GM23338 (cell line): Measurements from ENCODE around the gene POU3F1. TPM values are rescaled to one million over a fixed set of nuclear protein-coding genes. Genes with fewer than 3 reads are reported as not detected.
A peak's percentile ranks its signal among the peaks of the same experiment; 100 is the strongest.

ENCODE experiments used
- ATAC-seq: fragments of 200-7000 bp; cut with Tn5 transposase; 3 replicates; pipeline ENCODE4 v1.9.1; 2020
- DNase-seq: peaks from one replicate; pipeline ENCODE4 v3.0.0-alpha.2; 2015; ENCODE audit warnings: low spot score
- H2AFZ ChIP-seq: fragments of 200-600 bp; sonication (generic); 2 replicates; pipeline ENCODE4 v1.8.0; 2016; ENCODE audit warnings: antibody characterized with exemption, mild to moderate bottlenecking, moderate library complexity
- H3F3A ChIP-seq: fragments of 200-600 bp; sonication (generic); replicated peaks from 2 replicates; pipeline ENCODE4 v1.8.0; 2017; ENCODE audit warnings: antibody characterized with exemption, mixed run types, low read depth
- H3K27ac ChIP-seq: fragments of 200-600 bp; sonication (generic); 2 replicates; pipeline ENCODE4 v1.6.1; 2016; ENCODE audit warnings: low read depth
- H3K27me3 ChIP-seq: fragments of 200-600 bp; sonication (generic); 2 replicates; pipeline ENCODE4 v1.8.0; 2016; ENCODE audit warnings: mild to moderate bottlenecking, mixed run types, moderate library complexity; ENCODE audit not compliant: insufficient read depth
- H3K36me3 ChIP-seq: fragments of 200-600 bp; sonication (generic); 2 replicates; pipeline ENCODE4 v1.8.0; 2016; ENCODE audit warnings: mild to moderate bottlenecking; ENCODE audit not compliant: insufficient read depth
- H3K4me1 ChIP-seq: fragments of 200-600 bp; sonication (generic); 2 replicates; pipeline ENCODE4 v1.8.0; 2016; ENCODE audit warnings: mild to moderate bottlenecking, moderate library complexity; ENCODE audit not compliant: insufficient read depth
- H3K4me2 ChIP-seq: fragments of 200-600 bp; sonication (generic); 2 replicates; pipeline ENCODE4 v1.7.1; 2017; ENCODE audit warnings: mixed run types
- H3K4me3 ChIP-seq: fragments of 200-600 bp; sonication (generic); 2 replicates; pipeline ENCODE4 v1.6.1; 2016; ENCODE audit warnings: mixed run types
- H3K79me2 ChIP-seq: fragments of 200-600 bp; sonication (generic); replicated peaks from 2 replicates; pipeline ENCODE4 v1.8.0; 2017; ENCODE audit warnings: mild to moderate bottlenecking; ENCODE audit not compliant: insufficient read depth
- H3K9me2 ChIP-seq: fragments of 200-600 bp; sonication (generic); 2 replicates; pipeline ENCODE4 v1.8.0; 2017; ENCODE audit not compliant: insufficient read depth
- H4K20me1 ChIP-seq: fragments of 200-600 bp; sonication (generic); replicated peaks from 2 replicates; pipeline ENCODE4 v1.8.0; 2017; ENCODE audit warnings: mild to moderate bottlenecking; ENCODE audit not compliant: insufficient read depth
- H3K27ac Mint-ChIP-seq: 2 replicates; pipeline ENCODE4 v1.8.0; 2020; ENCODE audit warnings: inconsistent platforms, mild to moderate bottlenecking, moderate library complexity, mixed read lengths
- H3K27me3 Mint-ChIP-seq: 3 replicates; pipeline ENCODE4 v1.8.0; 2022; ENCODE audit warnings: low read depth, mild to moderate bottlenecking, moderate library complexity, mixed read lengths, inconsistent platforms; ENCODE audit not compliant: insufficient read depth, poor library complexity
- H3K36me3 Mint-ChIP-seq: 3 replicates; pipeline ENCODE4 v1.8.0; 2021; ENCODE audit warnings: low read depth, mild to moderate bottlenecking, inconsistent platforms, moderate library complexity, mixed read lengths
- H3K4me1 Mint-ChIP-seq: 3 replicates; pipeline ENCODE4 v1.8.0; 2020; ENCODE audit warnings: mild to moderate bottlenecking, inconsistent platforms, mixed read lengths
- H3K4me3 Mint-ChIP-seq: 3 replicates; pipeline ENCODE4 v1.8.0; 2021; ENCODE audit warnings: moderate library complexity, mild to moderate bottlenecking, inconsistent platforms, mixed read lengths
- H3K9me3 Mint-ChIP-seq: 3 replicates; pipeline ENCODE4 v1.8.0; 2020; ENCODE audit warnings: moderate library complexity, mild to moderate bottlenecking, inconsistent platforms, mixed read lengths
- POLR2AphosphoS5 ChIP-seq: IDR thresholded peaks from 2 replicates; pipeline ENCODE4 v1.6.1; 2016; ENCODE audit warnings: antibody characterized with exemption, low read depth
- REST ChIP-seq: IDR thresholded peaks from one replicate; pipeline ENCODE4 v1.6.1; 2018; ENCODE audit warnings: antibody characterized with exemption; ENCODE audit not compliant: unreplicated experiment
- polyA plus RNA-seq: library from polyadenylated mRNA; unstranded; fragments of >200 nt; fragmentation: Nextera tagmentation; extraction: Ambion mirVana; gene quantifications from 2 replicates; pipeline ENCODE4 v1.2.1, GENCODE V29; 2016
- total RNA-seq: library from RNA; depleted of rRNA; stranded (reverse); fragments of >200 nt; shearing (Covaris generic); gene quantifications from 2 replicates; pipeline ENCODE4 v1.2.3, GENCODE V29; 2014
- TF ChIP-seq, protein P1 (sequence below): fragments of 250-450 bp; sonication (Bioruptor Pico); IDR thresholded peaks from 2 replicates; pipeline ENCODE4 v1.5.0; 2020; ENCODE audit warnings: mild to moderate bottlenecking, moderate library complexity

The POU3F1 gene
- total and polyA plus RNA-seq, 2 experiments from 2014 or later: 3.6 to 11.5 TPM

- H3F3A ChIP-seq: peaks cover 27% of the 10 kb centered on the region
- peaks cover 3% of the 10 kb centered on the region; the same call in 1 of the 2 replicates for H3K36me3 ChIP-seq
- TF ChIP-seq REST (peak; percentile 4), POLR2AphosphoS5 (0 out of 2 replicates have a peak, but pooled peaks have one; percentile 3)
- TF ChIP-seq, protein P1, sequence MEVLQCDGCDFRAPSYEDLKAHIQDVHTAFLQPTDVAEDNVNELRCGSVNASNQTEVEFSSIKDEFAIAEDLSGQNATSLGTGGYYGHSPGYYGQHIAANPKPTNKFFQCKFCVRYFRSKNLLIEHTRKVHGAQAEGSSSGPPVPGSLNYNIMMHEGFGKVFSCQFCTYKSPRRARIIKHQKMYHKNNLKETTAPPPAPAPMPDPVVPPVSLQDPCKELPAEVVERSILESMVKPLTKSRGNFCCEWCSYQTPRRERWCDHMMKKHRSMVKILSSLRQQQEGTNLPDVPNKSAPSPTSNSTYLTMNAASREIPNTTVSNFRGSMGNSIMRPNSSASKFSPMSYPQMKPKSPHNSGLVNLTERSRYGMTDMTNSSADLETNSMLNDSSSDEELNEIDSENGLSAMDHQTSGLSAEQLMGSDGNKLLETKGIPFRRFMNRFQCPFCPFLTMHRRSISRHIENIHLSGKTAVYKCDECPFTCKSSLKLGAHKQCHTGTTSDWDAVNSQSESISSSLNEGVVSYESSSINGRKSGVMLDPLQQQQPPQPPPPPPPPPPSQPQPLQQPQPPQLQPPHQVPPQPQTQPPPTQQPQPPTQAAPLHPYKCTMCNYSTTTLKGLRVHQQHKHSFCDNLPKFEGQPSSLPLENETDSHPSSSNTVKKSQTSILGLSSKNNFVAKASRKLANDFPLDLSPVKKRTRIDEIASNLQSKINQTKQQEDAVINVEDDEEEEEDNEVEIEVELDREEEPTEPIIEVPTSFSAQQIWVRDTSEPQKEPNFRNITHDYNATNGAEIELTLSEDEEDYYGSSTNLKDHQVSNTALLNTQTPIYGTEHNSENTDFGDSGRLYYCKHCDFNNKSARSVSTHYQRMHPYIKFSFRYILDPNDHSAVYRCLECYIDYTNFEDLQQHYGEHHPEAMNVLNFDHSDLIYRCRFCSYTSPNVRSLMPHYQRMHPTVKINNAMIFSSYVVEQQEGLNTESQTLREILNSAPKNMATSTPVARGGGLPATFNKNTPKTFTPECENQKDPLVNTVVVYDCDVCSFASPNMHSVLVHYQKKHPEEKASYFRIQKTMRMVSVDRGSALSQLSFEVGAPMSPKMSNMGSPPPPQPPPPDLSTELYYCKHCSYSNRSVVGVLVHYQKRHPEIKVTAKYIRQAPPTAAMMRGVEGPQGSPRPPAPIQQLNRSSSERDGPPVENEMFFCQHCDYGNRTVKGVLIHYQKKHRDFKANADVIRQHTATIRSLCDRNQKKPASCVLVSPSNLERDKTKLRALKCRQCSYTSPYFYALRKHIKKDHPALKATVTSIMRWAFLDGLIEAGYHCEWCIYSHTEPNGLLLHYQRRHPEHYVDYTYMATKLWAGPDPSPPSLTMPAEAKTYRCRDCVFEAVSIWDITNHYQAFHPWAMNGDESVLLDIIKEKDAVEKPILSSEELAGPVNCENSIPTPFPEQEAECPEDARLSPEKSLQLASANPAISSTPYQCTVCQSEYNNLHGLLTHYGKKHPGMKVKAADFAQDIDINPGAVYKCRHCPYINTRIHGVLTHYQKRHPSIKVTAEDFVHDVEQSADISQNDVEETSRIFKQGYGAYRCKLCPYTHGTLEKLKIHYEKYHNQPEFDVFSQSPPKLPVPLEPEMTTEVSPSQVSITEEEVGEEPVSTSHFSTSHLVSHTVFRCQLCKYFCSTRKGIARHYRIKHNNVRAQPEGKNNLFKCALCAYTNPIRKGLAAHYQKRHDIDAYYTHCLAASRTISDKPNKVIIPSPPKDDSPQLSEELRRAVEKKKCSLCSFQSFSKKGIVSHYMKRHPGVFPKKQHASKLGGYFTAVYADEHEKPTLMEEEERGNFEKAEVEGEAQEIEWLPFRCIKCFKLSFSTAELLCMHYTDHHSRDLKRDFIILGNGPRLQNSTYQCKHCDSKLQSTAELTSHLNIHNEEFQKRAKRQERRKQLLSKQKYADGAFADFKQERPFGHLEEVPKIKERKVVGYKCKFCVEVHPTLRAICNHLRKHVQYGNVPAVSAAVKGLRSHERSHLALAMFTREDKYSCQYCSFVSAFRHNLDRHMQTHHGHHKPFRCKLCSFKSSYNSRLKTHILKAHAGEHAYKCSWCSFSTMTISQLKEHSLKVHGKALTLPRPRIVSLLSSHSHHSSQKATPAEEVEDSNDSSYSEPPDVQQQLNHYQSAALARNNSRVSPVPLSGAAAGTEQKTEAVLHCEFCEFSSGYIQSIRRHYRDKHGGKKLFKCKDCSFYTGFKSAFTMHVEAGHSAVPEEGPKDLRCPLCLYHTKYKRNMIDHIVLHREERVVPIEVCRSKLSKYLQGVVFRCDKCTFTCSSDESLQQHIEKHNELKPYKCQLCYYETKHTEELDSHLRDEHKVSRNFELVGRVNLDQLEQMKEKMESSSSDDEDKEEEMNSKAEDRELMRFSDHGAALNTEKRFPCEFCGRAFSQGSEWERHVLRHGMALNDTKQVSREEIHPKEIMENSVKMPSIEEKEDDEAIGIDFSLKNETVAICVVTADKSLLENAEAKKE (CRISPR knock-in tag): no peak
- peak; percentile 25 for ATAC-seq
- peak overlapping the region; percentile 66; the same call in 1 of the 2 replicates for H2AFZ ChIP-seq
- Mint-ChIP-seq H3K27me3 (peaks cover 14% of the 10 kb centered on the region), H3K4me1 (peaks cover 53% of the 10 kb centered on the region), H3K4me3 (peak overlapping the region; percentile 55), H3K9me3 (no peaks in the 10 kb centered on the region; the same call in 2 of the 3 replicates), H3K36me3 (peaks cover 14% of the 10 kb centered on the region), H3K27ac (peak overlapping the region; percentile 84)
- no peaks in the 10 kb centered on the region; the same call in 1 of the 2 replicates for H4K20me1 ChIP-seq
- H3K4me2 ChIP-seq: peak overlapping the region; percentile 77
- peak overlapping the region; percentile 66; the same call in 1 of the 2 replicates for H3K27ac ChIP-seq
- H3K4me3 ChIP-seq: peak overlapping the region; percentile 46; the same call in 1 of the 2 replicates
- H3K9me2 ChIP-seq: no peaks in the 10 kb centered on the region; the same call in 1 of the 2 replicates
- no peaks in the 10 kb centered on the region for H3K79me2 ChIP-seq
- peak; percentile 53 for DNase-seq
- H3K27me3 ChIP-seq: no peaks in the 10 kb centered on the region
- H3K4me1 ChIP-seq: peaks cover 34% of the 10 kb centered on the region
Measured at GRCh38 chr1:38029685-38030511, 16.7 kb downstream of the POU3F1 start.
